Measurements from ENCODE around the gene SYNE4.

SYNE4 gene

DNA sequence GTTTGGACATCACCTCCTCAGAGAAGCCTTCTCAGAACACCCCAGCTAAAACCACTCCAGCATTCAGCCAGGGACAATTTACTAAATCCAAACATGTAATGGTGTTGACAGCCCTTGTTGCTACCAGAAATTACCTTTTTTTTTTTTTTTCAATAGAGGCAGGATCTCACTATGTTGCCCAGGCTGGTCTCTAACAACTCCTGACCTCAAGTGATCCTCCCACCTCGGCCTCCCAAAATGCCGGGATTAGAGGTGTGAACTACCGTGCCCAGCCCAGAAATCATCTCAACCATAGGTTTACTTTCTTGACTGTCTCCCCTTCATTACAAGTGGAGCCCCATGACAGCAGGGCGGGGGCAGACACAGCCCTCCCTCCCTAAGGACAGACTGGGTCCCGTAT lies 14.8 kb upstream of the SYNE4 start:
- no peak for DNase-seq

DNA sequence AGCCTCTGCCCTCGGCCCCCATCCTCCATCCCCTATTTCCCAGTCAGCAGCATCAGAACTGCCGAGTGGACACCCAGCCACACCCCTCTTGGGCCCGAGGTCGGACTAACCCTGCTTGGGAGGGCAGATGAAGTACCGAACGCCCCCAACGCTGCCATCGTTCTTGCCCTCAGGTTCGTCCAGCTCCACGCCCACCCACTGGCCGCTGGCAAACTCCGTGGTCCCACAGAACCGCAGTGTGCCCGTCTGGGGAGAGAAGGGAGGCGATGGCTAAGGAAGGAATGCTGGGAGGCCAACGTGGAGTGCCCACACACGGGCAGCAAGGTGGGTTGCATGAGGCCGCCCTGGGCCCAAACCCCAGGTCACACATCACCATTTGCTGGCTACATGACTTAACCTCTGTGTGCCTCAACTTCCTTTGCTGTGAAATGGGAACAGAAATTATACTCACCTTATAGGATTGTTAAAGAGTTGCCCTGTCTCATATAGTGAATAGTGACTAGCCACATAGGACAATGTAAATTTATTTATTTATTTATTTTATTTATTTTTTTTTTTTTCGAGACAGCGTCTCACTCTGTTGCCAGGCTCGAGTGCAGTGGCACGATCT lies 10.6 kb upstream of the SYNE4 start:
- no peak for DNase-seq

DNA sequence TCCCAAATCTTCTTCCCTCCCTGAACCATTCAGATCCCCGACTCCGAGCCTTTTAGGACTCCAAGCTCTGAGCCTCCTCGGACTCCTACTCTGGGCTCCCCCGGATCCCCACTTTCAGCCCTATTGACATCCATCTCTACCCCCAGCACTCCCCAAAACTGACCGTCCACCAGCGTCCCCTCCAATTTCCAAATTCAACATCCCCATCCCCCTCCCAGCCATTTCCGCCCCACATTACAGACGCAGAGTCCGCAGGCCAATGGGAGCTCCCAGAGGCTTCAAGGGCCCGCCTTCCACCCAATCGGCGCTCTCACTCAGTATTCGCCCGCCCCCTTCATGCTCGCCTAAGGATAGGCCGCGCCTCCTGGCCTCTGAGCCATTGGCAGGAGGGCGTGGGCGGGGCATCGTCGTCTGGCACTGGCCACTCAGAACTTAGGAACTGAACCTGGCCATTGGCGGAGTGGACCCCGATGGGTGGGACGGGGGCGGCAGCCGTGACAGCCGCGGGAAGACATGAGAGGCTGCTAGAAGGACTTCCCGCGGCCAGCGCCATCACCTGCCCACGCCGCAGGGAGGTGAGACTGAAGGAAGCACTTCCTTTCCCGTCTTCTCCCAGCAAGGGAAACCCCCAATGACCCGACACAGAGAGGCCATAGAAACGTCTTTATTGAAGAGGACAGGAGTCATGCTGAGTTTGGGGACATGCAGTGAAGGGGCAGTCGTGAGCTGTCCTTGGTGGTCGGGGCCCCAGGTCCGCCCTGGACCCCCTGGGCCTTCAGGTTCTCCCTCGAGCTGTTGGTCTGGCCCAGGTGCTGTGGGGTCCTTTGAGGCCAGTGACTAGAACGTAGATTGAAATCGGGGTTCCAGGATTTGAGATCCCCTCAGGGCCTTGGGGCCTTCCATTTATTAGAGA lies 5.7 kb upstream of the SYNE4 start, which contains the start of gene ALKBH6:
Gene ALKBH6 (minus strand): TSS at position 202 of the 913 bp plus-strand sequence. CDS start 816 bp downstream, outside the sequence.
- peak; percentile 98 for DNase-seq

DNA sequence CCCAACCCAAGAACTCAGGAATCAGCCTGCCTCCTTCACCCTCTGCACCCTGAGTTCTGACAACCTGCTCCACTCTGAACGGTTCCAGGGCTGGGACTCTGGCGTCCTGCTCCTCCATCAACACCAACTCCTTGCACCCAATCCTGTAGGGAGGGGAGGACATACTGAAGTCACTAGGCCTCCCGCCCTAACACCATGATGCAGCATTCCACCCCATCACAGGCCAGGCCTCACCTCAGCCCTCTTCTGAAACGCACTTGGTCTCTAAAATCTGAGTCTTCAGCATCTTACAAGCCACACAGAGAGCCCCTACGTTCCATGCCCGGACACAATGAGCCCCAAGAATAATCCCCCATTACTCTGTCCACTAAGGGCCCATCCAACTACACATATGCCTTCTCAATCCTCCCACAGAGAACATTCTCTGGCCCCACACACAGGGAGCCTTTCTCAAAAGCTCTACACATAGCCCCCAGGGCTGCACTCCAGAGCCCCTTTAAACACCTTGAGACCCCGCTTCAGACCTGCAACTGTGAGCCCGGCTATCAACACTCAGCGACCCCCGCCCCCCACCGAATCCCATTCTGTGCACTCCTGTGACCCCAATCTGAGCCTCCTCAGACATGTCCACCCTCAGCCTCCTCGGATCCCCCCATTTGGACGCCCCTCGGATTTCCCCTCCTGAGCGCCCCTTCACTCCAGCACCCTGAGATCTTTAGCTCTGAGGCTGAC lies 4.8 kb upstream of the SYNE4 start:
- no peak for DNase-seq

DNA sequence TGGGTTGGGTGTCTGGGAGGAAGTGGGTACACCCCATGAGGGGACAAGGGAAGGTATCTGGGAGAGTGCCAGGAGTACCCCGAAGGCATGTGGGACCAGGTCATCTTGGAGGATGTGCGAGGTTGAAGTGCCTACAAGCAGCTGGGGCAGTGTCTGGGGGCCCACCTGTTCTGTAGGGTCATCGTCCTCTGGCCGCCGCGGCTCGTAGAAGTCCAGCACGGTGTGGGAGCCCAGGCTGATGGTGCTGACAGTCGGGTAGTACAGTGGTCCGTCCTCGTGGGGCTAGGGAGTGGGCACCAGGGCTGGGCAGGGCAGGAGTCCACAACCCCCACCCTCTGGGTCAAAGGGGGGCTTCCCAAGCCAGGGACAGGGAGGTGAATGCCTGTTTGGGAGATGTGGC lies 1.8 kb upstream of the SYNE4 start:
- DNase-seq: no peak

DNA sequence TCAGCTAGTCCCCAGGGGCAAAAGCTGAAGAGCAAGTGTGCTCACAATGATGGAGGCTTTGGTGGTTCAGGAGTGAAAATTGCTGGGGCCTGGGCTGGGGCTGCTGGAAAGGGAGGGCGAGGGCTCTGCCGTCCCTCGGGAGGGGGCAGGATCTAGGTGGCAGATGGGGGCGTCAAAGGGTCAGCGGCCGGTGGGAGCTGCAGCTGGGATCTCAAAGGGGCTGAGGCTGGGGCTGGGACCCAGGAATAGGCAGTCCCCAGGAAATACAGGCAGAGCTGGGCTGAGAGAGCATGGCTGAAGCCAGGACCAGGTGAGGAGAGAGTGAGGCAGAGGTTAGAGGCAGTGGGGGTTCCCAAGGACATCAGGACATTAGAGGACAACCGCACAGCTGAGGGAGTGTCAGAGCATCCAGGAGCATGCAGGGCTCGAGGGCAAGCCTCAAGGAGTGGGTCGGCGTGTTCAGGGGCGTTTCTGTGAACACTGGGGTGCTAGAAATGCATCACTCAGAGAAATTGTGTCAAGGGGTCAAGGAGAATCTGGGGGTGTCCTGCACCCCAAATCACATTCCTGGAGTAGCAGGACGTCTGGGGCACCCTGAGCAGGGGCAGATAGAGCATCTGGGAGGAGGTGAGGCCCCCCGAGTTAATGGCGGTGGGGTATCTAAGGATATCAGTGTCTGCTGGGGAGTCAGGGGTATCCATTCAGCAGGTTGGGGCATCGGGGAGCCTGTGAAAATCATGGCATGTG lies 1.2 kb upstream of the SYNE4 start:
- no peak for DNase-seq

DNA sequence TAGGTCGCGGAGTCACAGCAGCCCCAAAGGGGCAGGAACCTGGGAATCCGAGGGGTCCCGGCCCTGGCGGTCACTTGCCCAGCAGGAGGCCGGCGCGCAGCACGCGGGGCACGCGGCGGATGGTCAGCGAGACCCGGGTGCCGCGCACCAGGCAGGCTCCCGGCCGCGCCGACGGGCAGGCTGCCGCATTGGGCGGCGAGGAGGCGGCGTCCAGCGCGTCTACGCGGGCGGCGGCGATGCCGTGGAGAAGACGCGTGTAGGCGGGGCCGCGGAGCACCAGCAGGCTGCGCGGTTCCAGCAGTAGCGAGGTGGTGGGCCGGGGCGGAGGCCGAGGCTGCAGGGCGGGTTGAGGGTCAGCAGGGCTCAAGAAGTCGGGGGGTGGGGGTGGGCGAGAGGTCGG lies 607 bp upstream of the SYNE4 start:
- DNase-seq: peak; percentile 18

DNA sequence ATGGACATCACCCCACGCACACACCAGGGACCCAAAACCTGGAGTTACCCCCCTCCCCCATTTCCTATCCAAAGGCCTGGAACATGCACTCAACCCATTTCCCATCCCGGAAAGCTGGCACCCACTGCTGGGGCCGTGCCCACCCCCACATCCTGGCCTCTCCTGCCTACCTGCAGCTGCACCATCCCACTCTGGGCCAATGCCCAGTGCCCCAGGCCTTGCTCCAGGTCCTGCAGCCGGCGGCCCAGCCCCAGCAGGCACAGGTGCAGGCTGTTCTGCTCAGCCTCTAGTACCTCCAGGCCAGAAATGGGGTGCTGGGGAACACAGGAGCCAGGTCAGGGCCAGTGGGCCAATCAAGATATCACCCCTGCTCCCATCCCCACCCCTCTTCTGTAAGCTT lies 1.7 kb downstream of the SYNE4 start:
- DNase-seq: no peak

DNA sequence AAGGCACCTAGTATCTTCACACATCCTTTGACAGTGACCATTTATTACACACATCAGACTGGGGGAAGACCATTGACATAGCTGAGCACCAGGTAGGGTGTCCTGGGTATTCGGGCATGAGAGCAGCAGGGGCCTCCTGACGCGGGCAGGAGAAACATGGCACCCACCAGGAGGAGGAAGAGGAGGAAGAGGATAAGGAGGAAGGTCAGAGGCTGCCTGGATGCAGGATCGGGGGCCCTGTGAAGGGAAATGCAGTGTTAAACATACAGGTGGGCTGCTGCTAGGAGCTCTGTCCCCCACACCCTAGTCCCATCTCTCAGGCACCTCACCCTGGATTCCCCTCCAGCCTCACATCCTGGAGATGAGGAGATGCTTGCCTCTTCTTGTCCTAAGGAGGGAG lies 5.3 kb downstream of the SYNE4 start:
- no peak for DNase-seq

DNA sequence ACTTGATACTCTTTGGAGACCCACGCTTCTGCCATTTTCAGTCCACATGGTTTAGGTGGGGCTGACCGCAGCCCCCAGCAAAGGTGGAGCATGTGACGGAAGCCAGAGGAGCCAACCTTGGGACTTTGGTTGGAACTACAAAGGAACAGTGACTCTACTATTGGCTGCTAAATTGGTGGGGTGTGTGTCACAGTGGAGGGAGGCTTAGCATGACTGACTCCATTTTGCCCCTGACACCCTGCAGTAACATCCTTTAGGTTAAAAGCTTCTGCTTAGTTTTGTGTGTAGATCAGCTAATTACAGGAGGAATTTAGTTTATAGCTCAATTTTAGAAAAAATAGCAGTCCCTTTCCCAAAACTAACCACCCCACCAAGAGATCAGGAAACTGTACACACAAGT lies 7.0 kb downstream of the SYNE4 start:
- no peak for DNase-seq

DNA sequence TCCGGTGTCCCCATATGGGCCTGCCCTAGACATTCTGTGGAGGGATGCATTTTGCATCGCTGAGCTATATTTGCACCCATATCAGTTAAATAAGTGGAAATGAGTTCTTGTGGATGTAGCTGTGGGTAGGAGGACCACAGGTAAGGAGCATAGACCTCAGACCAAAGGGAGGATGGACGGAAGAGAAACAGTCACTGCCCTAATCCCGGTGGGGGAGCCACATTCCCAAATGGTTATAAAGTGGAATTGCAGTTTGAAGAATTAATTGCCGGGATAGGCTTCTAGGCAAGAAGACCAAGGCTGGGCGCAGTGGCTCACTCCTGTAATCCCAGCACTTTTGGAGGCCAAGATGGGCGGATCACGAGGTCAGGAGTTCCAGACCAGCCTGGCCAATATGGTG lies 11.8 kb downstream of the SYNE4 start:
- DNase-seq: no peak

DNA sequence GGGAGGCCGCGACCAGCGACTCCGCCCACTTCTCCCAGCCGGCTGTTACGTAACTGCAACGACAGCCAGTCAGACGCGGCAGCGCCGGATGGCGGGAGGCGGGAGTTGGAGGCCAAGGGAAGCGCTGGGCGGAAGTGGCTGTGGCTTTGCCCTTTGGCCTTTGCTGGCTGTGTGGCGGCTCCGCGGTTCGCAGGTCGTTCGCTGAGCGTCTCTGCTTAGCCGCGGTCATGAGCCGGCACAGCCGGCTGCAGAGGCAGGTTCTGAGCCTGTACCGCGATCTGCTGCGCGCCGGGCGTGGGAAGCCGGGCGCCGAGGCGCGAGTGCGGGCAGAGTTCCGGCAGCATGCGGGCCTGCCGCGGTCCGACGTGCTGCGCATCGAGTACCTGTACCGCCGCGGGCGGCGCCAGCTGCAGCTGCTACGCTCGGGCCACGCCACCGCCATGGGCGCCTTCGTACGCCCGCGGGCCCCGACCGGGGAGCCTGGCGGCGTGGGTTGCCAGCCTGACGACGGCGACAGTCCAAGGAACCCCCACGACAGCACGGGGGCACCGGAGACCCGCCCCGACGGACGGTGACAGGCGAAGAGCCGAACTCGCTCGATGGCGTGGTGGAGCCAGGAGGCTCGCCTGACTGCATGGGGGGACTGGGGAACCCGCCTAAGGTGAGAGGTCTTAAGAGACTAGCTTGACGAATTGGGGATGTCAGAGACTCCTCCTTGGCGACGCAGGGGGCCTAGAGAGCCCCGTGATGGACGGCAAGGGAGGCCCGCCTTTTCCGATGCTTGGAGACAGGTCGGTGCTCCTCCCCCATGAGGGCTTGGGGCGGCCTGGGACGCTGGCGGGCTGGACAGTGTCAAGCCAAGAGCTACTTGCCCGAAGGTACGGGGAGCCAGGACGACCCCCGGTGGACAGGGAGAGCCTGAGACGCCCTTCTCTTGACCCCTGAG lies 13.3 kb downstream of the SYNE4 start, which contains the start of gene SDHAF1:
Gene SDHAF1 (plus strand): TSS at position 141 of the 946 bp plus-strand sequence. CDS start 87 bp downstream, at position 228.
- peak; percentile 90 for DNase-seq

DNA sequence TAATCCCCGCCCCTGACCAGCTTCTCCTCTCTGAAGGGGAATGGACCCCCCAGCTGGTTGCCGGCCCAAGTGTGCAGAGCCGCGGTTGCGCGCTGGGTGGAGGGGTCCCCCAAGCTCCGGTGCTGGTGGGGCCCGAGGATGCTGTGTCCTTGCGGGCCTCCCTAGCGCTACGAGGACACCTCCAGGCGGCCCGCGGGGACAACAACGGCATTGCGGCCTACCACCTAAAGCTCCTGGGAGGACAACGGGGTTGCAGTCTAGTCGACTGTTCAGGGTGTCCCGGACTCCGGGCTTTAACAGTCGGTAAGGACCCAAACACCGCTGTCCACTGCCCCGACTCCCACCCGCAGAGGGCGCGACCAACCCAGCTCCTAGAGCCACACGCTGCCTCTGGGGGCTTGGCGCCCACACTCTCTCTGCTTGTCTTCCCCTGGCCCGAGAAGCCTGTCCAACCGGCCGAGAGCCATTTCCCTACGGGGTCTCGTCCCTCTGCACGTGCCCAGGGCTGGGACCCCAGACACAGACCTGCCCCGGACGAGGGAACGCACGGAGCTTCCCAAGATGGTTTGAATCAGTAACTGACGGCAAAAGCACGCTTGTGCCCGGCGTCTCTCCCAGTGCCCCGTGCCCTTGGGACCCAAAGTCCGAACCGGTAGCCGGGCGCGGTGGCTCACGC lies 14.6 kb downstream of the SYNE4 start:
- DNase-seq: no peak

DNA sequence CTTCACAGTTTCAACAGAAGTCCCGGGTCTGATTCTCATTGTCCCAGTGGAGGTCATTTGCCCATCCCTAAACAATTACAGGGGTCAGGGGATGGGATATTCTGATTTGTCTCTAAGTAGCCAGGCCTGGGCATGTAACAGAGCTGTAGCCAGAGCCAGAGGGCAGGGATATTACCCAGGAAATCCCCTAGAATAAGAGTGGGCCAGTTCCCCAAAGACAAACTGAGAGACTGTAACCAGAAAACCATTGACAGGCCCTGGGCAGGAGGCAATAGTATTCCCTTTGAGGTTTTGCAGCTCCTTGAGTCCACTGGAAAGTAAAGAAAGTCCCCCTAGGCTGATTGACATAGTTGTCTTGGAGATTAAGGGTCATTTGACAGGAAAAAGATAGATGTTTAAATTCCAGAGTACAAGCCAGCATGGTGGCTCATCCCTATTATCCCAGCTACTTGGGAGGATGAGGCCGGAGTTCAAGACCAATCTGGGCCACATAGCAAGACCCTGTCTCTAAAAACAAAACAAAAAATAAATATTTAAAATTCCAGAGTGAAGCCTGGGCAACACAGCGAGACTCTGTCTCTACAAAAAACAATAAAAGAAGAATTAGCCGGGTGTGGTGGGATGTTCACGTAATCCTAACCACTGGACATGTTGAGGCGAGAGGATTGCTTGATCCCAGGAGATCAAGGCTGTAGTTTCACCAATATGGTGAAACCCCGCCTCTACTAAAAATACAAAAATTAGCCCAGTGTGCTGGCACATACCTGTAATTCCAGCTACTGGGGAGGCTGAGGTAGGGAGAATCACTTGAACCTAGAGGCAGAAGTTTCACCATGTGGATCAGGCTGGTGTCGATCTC lies 15.5 kb downstream of the SYNE4 start:
- DNase-seq: no peak

DNA sequence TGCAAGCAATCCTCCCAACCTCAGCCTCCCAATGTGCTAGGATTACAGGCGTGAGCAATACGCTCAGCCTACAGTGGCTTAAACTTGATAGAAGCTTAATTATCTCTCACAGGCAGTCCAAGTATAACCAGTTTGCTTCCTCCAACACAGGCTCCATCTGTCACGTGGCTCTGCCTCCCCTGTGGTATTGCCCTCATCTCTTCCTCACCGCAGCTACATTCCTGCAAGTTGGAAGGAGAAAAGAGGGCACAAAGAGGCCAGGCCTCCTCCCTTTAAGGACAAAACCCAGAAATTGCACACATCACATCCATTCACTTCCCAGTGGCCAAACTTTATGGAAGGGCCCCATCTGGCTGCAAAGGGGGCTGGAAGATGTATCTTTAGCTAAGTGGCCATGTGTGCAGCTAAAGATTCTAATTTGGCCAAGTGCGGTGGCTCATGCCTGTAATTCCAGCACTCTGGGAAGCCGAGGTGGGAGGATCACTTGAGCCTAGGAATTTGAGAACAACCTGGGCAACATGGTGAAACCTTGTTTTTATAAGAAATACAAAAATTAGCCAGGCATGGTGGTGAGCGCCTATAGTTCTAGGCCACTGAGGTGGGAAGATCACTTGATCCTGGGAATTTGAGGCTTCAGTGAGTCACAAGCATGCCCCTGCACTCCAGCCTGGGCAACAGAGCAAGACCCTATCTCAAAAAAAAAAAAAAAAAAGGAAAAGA lies 16.7 kb downstream of the SYNE4 start:
- no peak for DNase-seq

DNA sequence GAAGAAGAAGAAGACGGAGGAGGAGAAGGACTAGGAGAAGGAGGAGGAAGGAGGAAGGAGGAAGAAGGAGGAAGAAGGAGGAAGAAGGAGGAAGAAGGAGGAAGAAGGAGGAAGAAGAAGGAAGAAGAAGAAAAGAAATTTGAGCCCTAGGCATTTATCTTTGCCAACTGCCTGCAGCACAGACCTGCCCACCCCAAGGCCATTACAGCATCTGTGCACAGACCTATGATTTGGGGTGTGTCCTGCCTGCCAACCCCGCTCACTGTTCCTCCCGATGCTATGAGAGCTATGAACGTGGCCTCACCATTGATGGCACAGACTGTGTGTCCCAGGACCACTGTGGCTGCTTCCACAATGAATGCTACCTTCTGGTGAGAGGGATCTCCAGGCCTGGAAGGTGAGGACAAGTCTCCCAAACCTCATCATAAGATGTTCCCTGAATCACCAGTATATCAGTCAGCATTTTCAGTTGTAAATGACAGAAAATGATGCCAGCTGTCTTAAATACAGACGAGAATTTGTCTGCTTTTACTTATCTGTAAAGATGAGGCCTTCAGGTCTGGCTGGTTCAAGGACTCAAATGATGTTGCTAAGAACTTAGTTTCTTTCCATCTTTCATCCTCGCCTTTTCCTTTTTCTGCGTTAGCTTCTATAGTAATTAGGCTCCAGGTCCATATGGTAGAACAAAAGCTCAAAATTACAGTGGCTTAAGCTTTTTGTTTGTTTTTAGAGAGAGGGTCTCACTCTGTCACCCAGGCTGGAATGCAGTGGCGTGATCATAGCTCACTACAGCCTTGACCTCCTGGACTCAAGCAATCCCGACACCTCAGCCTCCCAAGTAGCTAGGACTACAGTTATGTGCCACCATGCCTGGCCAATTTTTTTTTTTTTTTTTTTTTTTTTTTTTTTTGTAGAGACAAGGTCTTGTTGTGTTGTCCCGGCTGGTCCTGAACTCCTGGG lies 17.6 kb downstream of the SYNE4 start:
- no peak for DNase-seq

DNA sequence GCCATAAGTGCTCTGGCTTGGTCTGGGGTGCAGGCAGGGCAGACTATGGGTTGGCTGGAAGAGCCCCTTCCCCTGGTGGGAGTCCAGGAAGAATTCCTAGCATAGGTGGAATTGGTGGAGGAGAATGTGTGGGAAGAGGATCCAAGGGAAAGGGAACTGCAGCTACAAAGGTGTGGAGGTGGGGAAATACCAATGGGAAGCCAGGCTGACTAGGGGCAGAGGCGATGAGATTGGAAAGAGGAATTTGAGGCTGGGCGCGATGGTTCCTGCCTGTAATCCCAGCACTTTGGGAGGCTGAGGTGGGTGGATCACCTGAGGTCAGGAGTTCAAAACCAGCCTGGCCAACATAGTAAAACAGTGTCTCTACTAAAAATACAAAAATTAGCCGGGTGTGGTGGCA lies 18.5 kb downstream of the SYNE4 start:
- DNase-seq: no peak

DNA sequence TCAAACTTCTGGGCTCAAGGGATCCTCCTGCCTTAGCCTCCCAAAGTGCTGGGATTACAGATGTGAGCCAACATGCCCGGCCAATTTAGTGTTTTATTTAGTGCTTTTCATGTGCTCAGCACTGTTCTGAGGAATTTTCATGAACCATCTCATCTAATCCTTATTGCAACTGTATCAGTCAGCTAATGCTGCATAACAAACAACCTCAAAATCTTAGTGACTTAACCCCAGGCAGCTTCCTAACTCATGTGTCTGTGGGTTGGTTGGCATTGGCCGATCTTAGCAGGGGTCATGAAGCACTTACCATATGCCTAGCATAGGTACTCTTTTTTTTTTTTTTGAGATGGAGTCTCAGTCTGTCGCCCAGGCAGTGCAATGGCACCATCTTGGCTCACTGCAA lies 19.8 kb downstream of the SYNE4 start:
- no peak for DNase-seq

All from T1000 (cell line).